Astrocyte of the cerebellum (primary cell): Measurements from ENCODE around the gene TTK.

Source experiments
- DNase-seq: peaks from one replicate; pipeline ENCODE4 v3.0.0-alpha.2; 2011; ENCODE audit warnings: low read depth
- H3K4me3 ChIP-seq: 2 replicates; pipeline ENCODE4 v1.5.1; 2011; ENCODE audit warnings: mild to moderate bottlenecking, low read depth, low read length, moderate library complexity
- in situ Hi-C: cut with HindIII; loops from 2 replicates; pipeline ENCODE4 v1.10.0; 2017; ENCODE audit warnings: low sequenced_read_pairs
- TF ChIP-seq, protein P1 (sequence below): IDR thresholded peaks from 2 replicates; pipeline ENCODE4 v1.5.1; 2012; ENCODE audit warnings: low read length, low read depth, moderate library complexity, mild to moderate bottlenecking; ENCODE audit errors: missing control alignments

TTK gene

DNA sequence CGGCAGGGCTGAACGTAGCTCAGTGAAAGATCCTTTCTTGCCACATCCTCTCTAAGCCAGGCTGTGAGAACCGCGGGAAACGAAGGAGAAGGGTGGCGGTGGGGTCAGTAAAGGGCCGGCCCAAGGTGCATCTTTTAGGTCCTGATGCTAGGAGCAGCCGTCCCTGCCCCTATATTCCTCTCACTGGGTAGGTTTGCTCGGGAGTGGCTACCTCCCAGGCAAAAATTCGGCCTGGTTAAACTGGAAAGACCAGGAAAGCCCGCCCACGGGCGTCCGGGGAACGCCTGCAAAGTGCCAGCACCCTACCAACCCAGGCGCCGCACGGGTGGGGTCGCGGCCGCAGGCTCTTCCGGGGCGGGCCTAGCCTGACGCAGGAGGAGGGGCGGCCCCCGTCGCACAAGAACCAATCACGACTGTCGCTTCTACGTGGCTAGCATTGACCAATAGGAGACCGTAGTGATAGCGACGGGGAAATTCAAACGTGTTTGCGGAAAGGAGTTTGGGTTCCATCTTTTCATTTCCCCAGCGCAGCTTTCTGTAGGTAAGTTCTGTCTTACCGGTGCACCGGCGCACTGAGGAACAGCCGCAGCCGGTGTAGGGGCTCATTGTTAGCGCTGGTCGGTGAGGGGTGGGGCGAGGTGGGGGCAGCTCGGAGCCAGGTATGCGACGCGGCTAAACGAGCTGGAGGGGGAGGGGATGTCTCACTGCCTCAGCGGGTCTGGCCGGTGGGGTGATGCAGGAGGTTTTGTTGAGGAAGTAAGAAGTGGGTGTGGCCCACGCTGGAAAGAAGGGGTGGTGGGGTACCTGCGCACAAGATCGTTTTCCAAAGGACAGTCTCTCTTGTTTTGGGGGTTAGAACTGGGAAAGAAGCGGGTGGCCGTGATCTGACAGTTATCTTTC is at the start of gene TTK:
TSS of gene TTK (plus strand) at position 477 of the 900 bp plus-strand sequence. CDS start 1,195 bp downstream, outside the sequence.
- in situ Hi-C loops, result no loop called here
- TF ChIP-seq, protein P1, sequence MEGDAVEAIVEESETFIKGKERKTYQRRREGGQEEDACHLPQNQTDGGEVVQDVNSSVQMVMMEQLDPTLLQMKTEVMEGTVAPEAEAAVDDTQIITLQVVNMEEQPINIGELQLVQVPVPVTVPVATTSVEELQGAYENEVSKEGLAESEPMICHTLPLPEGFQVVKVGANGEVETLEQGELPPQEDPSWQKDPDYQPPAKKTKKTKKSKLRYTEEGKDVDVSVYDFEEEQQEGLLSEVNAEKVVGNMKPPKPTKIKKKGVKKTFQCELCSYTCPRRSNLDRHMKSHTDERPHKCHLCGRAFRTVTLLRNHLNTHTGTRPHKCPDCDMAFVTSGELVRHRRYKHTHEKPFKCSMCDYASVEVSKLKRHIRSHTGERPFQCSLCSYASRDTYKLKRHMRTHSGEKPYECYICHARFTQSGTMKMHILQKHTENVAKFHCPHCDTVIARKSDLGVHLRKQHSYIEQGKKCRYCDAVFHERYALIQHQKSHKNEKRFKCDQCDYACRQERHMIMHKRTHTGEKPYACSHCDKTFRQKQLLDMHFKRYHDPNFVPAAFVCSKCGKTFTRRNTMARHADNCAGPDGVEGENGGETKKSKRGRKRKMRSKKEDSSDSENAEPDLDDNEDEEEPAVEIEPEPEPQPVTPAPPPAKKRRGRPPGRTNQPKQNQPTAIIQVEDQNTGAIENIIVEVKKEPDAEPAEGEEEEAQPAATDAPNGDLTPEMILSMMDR, result no peak
- DNase-seq, result peak; percentile 82
- H3K4me3 ChIP-seq, result peak within 1 kb of the TSS; percentile 82

DNA sequence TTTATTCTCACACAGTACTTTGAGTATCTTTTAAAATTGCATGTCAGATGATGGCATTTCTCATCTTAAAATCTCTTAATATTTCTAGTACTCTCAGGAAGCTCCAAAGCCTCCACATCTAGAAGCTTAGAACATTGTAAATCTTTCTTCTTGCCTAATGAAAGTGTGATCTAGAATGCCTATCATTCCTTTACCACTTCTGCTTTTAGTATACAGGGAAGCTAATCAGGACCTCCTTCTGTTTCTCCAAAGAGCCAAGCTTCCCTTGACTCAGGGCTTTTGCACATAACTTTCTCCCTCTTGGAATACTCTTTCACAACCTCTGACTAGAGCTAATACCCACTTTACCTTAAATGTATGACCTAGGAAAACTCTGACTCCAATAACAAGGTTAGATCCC is 49.6 kb upstream of the TTK start:
- no peak overlapping the region for H3K4me3 ChIP-seq
- TF ChIP-seq, protein P1, result no peak
- in situ Hi-C loops, result no loop called here
- no peak for DNase-seq

DNA sequence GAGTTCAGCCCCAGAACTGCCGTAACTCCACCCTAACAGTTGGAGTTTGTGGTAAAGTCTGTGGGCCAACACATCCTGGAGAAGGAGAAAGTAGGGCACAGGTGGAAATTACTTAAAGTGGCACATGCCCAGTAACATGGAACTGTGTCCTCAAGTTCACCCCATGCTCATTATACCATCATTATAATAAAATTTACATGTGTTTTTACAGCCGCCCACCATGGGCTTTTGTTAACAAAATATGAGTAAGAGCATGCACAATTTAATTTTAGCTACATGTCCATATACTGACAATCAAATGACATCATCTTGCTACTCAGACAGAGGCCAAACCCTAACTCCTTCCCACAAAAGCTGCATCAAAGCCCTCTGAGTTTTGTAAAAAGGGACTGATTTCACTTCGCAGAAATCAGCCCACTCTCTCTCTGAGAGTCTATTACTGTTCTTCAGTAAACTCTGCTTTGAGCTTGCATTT is 39.8 kb upstream of the TTK start:
- in situ Hi-C loops, result no loop called here
- TF ChIP-seq, protein P1, result no peak
- no peak for DNase-seq

DNA sequence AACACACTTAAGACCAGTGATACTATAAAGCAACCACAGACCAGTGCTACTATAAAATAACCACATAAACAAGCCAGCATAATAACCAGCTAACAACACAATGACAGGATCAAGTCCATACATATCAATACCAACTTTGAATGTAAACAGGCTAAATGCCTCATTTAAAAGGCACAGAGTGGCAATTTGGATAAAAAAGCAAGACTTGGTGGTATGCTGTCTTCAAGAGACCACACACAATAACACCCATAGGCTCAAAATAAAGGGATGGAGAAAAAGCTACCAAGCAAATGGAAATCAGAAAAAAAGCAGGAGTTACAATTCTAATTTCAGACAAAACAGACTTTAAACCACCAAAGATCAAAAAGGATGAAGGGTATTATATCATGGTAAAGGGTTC is 37.3 kb upstream of the TTK start:
- in situ Hi-C loops, result no loop called here
- no peak overlapping the region for H3K4me3 ChIP-seq
- no peak for DNase-seq
- TF ChIP-seq, protein P1, result no peak

More for the DNA sequence above, 39.8 kb upstream of the TTK start:
- no peak overlapping the region for H3K4me3 ChIP-seq

DNA sequence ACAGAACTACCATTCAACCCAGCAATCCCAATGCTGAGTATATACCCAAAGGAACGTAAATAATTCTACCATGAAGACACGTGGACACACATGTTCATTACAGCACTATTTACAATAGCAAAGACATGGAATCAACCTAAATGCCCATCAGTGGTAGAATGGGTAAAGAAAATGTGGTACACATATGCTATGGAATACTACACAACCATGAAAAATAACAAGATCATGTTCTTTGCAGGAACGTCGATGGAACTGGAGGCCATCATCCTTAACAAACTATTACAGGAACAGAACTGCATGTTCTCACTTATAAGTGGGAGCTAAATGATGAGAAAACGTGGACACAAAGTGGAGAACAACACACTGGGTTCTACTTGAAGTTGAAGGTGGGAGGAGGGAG is 34.7 kb upstream of the TTK start:
- no peak for DNase-seq
- no peak overlapping the region for H3K4me3 ChIP-seq
- in situ Hi-C loops, result no loop called here
- TF ChIP-seq, protein P1, result no peak

GRCh38 chr6:79971193-79971592 is 33.3 kb upstream of the TTK start:
- H3K4me3 ChIP-seq, result no peak overlapping the region
- no peak for DNase-seq
- in situ Hi-C loops, result no loop called here
- TF ChIP-seq, protein P1, result no peak
